HG03196 (cell line): Measurements from ENCODE around the gene FPR2.
"Not testable (repeated sequence)": the region's sequence is repeated elsewhere in the genome, so short reads cannot be mapped to it uniquely, and the experiment has no call there.

ENCODE experiments used
- ATAC-seq: cut with Tn5 transposase; IDR thresholded peaks from one replicate; pipeline ENCODE4 v1.9.1; 2021; ENCODE audit not compliant: unreplicated experiment

Gene FPR2

DNA sequence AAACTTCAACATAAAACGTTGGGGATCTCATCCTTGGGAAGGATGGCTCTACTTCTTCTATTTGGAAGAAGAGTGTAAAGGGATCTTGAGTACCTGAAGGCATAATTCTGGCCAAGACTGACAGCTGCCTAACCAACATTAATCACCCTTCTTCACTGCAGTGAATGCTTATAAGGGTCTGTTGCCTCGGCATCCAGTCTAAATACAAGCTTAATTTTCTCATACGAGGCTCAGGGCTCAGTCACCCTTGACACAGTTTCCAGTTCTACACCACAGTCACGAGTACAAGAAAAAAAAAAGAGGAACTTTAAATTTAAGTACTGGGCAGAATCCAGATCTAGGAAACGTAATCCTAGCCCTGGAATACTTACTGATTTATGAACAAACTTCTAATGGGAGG lies 43.0 kb downstream of the FPR2 start:
- ATAC-seq, result no peak

DNA sequence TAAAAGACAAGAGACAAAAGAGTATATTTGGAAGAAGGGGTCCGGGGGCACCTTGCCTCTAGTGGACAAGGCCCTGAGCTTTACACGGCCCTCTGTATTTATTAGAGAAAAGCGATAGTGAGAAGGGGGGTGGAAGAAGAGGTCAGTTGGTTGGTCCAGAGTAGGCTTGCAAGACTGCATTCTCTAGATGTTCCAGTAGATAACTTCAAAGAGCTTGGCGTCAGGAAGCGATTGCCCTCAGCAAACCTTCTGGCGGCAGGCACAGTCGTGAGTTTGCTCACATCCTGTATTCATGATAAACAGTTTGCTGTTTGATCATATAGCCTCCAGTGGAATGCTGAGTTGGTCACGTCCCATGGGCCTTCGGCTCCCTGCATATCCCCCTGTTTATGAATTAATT lies 43.8 kb downstream of the FPR2 start:
- ATAC-seq, result not testable (repeated sequence)

DNA sequence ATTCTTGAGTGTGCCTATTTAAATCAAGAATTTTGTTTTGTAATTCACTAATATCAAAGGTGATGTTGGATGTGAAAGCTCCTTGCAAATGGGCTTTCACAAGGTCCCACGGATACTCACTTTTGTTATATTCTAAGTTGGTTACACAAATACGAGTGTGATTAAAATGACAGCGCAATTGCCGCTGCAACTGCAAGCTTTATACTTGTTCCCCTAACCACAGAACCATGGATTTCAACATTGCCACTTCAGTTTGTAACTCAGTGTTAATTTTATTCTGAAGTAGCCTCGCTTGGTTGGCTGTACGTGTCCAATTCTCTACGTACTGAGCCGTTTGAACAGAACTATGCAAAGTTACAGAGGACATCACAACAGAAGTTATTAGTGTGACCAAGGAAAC lies 44.4 kb downstream of the FPR2 start:
- ATAC-seq, result not testable (repeated sequence)

DNA sequence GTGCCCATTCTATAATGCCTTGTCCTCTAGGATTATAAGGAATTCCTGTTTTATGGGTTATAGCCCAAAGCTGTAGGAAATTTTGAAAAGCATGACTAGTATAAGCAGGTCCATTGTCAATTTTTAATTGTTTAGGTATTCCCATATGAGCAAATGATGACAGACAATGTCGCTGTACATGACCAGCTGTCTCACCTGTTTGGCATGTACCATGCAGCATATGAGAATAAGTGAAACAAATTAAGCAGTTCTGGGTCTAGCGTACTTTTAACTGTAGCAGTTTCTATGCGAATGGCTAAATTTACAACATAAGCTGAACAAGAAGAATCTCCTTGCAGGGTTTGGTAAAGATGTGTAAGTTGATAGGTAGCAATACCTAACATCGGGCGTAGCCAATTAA lies 45.6 kb downstream of the FPR2 start:
- ATAC-seq, result not testable (repeated sequence)

DNA sequence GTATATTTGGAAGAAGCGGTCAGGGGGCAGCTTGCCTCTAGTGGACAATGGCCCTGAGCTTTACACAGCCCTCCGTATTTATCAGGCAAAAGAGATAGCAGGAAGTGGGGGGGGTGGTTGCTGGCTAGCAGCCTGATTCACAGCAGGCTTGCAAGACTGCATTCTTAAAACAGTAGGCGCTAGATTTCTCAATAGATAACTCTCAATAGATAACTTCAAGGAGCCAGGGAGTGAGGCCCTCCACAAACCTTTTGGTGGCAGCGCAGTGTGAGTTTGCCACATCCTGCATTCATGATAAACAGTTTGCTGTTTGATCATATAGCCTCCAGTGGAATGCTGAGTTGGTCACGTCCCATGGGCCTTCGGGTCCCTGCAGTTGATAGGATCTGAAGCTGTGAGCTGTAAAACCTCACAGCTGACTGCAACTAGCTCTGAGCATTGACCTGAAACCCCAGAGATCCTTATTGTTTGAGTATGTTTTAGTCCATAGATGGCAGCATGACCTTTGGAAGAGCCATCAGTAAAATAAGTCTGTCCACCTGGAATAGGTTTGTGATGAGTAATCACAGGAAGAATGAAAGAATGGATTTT lies 46.2 kb downstream of the FPR2 start:
- ATAC-seq, result no peak

DNA sequence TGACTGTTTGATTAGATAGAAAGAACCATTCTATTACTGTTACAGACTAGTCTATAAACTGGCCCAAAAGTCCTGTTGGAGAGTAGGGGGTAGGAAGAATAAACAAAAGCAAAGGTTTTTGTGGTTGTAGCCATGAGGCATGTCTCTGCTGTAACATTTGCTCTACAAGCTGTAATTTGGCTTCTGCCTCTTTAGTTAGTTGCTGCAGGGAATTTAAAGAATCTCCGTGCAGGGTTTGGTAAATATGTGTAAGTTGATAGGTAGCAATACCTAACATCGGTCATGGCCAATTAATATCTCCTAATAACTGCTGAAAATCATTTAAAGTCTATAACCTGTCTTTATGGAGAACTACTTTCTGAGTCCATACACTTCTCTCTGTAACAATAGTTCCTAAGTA lies 46.9 kb downstream of the FPR2 start:
- ATAC-seq, result no peak

DNA sequence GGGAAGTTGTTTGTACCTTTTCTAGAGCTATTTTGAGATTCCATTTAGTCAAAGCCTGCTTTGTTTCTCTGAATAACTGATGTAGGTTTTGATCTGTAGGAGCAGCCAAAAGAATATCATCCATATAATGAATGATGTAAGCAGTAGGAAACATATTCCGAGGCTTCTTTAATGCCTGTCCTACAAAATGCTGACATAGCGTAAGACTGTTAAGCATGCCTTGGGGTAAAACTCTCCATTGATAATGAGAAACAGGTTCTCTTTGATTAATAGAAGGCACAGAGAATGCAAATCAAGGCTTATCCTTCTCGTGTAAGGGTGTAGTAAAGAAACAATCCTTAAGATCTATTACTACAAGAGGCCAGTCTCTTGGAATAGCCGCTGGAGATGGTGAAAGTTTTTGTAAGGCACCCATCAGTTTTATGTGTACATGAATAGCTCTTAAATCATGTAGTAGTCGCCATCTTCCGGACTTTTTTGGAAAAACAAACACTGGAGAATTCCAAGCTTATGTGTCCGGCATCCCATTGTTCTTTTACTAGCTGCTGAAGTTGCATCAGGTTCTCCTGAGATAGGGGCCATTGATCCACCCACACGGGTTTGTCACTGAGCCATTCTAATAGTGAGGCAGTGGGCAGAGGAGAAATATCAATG lies 47.5 kb downstream of the FPR2 start:
- no peak for ATAC-seq

DNA sequence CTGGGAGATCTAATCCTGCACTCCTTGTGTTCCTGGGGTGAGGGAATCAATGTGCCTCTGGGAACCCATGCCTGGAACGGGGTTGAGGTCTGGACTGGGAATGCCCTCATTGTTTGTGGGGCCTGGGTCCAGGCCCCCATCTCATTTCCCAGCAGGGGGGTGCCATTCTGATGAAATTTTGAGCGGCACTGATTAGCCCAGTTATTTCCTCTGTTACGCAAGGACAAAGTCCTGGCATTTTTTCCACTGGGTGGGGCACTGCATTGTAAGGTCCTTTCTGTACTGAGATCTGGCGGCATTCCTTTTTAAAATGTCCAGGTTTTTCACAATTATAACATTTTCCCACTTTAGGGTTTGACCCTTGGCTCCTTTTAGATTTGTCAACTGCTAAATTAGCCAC lies 48.8 kb downstream of the FPR2 start:
- no peak for ATAC-seq

DNA sequence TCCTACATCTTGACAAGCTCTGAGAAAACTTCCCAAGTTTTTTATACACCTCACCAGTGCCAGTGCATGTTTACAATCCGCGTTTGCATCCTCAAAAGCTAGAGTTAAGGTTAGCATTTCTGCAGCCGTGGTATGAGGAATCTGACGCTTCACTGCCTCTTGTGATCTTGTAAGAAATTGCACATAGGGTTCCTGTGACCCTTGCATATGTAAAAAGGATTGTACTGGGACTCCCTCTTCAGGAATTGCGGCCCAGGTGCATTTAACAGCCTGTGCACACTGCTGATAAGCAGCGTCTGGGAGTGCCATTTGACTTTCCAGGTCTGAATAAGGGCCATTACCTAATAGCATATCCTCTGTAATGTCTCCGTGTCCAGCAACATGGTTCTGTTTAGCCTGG lies 49.2 kb downstream of the FPR2 start:
- no peak for ATAC-seq

DNA sequence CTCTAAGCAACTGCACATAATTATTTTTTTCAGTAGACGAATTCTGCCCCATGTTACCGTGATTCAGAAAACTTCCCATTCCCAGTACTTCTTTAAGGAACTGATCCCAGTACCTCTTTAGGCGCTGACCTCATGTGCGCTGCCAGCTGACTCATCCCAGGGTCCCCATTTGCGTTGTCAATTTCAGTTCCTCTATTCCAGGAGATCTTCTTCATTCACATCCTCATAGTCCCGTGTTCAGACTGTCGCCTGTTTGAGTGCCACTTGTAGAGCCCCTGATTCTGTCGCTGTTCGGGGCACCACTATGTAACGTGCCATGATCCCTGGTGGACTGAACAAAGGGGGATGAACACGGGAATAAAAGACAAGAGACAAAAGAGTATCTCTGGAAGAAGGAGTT lies 50.4 kb downstream of the FPR2 start:
- no peak for ATAC-seq

DNA sequence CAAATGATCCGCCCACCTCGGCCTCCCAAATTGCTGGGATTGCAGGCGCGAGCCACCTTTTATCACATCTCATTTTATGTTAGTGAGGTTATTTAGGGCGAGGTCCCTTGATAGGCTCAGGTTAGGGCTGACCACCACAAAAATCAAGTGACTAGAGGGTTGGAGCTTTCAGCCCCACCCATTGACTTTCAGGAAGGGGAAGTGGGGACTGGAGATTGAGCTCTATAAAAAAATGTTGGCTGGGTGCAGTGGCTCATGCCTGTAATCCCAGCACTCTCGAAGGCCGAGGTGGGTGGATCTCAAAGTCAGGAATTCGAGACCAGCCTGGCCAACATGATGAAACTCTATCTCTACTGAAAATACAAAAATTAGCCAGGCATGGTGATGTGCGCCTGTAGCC lies 54.1 kb downstream of the FPR2 start:
- ATAC-seq, result no peak

DNA sequence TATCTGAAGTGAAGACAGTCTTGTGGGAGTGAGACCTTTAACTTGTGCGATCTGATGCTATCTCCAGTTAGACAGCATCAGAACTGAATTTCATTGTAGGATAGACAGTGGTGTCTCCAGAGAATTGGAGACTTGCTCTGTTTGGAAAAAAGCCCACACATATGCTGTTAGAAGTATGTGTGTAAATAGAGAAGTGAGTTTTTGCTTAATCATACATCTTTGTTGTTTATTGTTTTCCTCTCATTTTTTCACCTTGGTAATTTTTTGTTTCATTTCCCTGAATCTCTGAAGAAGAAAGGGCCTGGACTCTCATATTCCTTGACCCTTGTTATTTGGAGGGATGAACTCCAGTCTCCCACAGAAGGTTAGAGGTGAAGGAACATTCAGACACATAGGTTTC lies 55.7 kb downstream of the FPR2 start:
- ATAC-seq, result no peak

DNA sequence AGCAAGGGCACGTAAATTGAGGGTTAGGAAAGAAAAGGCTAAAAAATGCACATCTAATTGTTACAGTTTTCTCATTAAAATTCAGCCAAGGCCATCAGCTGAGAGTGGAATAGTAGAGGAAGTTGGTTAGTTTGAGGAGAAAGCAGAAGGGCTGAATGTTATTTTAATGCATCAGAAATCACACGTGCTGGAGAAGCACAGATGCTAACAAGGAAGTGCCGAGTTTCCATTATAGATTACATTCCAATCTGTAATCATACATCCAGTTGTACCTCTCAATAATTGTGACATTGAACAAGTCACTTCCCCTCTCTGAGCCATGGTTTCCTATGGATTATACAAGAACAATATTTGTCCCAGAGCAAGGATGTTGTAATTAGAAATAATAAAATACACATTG lies 59.0 kb downstream of the FPR2 start:
- ATAC-seq, result no peak
